Measurements from ENCODE around the gene OR1F1. TPM values are rescaled to one million over a fixed set of nuclear protein-coding genes. Genes with fewer than 3 reads are reported as not detected.
"Not testable (repeated sequence)": the region's sequence is repeated elsewhere in the genome, so short reads cannot be mapped to it uniquely, and the experiment has no call there.

The OR1F1 gene
- total RNA-seq, 2 experiments from 2014 or later, result not detected

GRCh38 chr16:3165111-3165822 lies 22.7 kb upstream of the OR1F1 start:
- H3K4me3 Mint-ChIP-seq, result peak overlapping the region; percentile 18
- POLR2A ChIA-PET, result interaction anchor here (0.8 kb wide), 1 partner anchor 106 kb away, joined by 3 read pairs; no protein-coding TSS in a partner anchor
- peaks cover 34% of the 10 kb centered on the region for H3K4me1 Mint-ChIP-seq (ENCODE audit: low read depth)
- peak overlapping the region; percentile 34 for H3K27ac Mint-ChIP-seq
- no peaks in the 10 kb centered on the region for H3K9me3 Mint-ChIP-seq (ENCODE audit: insufficient read depth)
- no peak for DNase-seq
- CTCF ChIA-PET, result interaction anchor here (0.6 to 2.3 kb wide), 6 partner anchors 33 to 161 kb away, joined by 3 to 10 read pairs (median 3); no protein-coding TSS in a partner anchor
- H3K36me3 Mint-ChIP-seq (ENCODE audit: low read depth), result no peaks in the 10 kb centered on the region
- peaks cover 15% of the 10 kb centered on the region for H3K27me3 Mint-ChIP-seq (ENCODE audit: low read depth)
- ATAC-seq, result no peak

GRCh38 chr16:3166505-3166886 lies 21.5 kb upstream of the OR1F1 start:
- Mint-ChIP-seq H3K27ac (no peak overlapping the region), H3K27me3 (ENCODE audit: low read depth) (peaks cover 25% of the 10 kb centered on the region), H3K9me3 (ENCODE audit: insufficient read depth) (no peaks in the 10 kb centered on the region), H3K36me3 (ENCODE audit: low read depth) (no peaks in the 10 kb centered on the region), H3K4me1 (ENCODE audit: low read depth) (peaks cover 39% of the 10 kb centered on the region), H3K4me3 (no peak overlapping the region)
- POLR2A ChIA-PET, result interaction anchor here (1.0 kb wide), 1 partner anchor 108 kb away, joined by 3 read pairs; no protein-coding TSS in a partner anchor
- no peak for DNase-seq
- no peak for ATAC-seq
- CTCF ChIA-PET, result interaction anchor here (0.7 to 2.3 kb wide), 6 partner anchors 16 to 163 kb away, joined by 3 to 8 read pairs (median 4); no protein-coding TSS in a partner anchor

GRCh38 chr16:3168729-3169128 lies 19.3 kb upstream of the OR1F1 start:
- not testable (repeated sequence) for DNase-seq; H3K27ac Mint-ChIP-seq; H3K36me3 Mint-ChIP-seq (ENCODE audit: low read depth); H3K9me3 Mint-ChIP-seq (ENCODE audit: insufficient read depth); H3K4me3 Mint-ChIP-seq; ATAC-seq
- H3K27me3 Mint-ChIP-seq (ENCODE audit: low read depth), result peaks cover 30% of the 10 kb centered on the region
- POLR2A ChIA-PET, result interaction anchor here (0.7 to 1.5 kb wide), 2 partner anchors 10 to 18 kb away, joined by 3 to 10 read pairs; no protein-coding TSS in a partner anchor
- H3K4me1 Mint-ChIP-seq (ENCODE audit: low read depth), result peaks cover 42% of the 10 kb centered on the region
- CTCF ChIA-PET, result interaction anchor here (0.6 to 4.2 kb wide), 11 partner anchors 11 to 295 kb away, joined by 3 to 18 read pairs (median 5); no protein-coding TSS in a partner anchor

GRCh38 chr16:3170440-3171180 lies 17.4 kb upstream of the OR1F1 start:
- Mint-ChIP-seq H3K9me3 (ENCODE audit: insufficient read depth) (no peaks in the 10 kb centered on the region), H3K4me3 (peak overlapping the region; percentile 60), H3K27me3 (ENCODE audit: low read depth) (peaks cover 41% of the 10 kb centered on the region), H3K27ac (no peak overlapping the region), H3K4me1 (ENCODE audit: low read depth) (peaks cover 43% of the 10 kb centered on the region), H3K36me3 (ENCODE audit: low read depth) (no peaks in the 10 kb centered on the region)
- DNase-seq, result no peak
- ATAC-seq, result peak; percentile 14
- ChIA-PET CTCF (interaction anchor here (0.7 to 4.2 kb wide), 8 partner anchors 8 to 112 kb away, joined by 3 to 18 read pairs (median 10); no protein-coding TSS in a partner anchor), POLR2A (interaction anchor here (0.5 to 2.6 kb wide), 4 partner anchors 13 to 115 kb away, joined by 3 to 11 read pairs (median 3); no protein-coding TSS in a partner anchor)

- H3K9me3 Mint-ChIP-seq (ENCODE audit: insufficient read depth), result no peaks in the 10 kb centered on the region
- DNase-seq, result peak; percentile 63
- H3K27me3 Mint-ChIP-seq (ENCODE audit: low read depth), result peaks cover 46% of the 10 kb centered on the region
- CTCF ChIA-PET, result interaction anchor here (0.7 to 4.2 kb wide), 14 partner anchors 9 to 143 kb away, joined by 3 to 18 read pairs (median 7); partner anchors contain the start of gene OR1F1
- peaks cover 42% of the 10 kb centered on the region for H3K4me1 Mint-ChIP-seq (ENCODE audit: low read depth)
- H3K4me3 Mint-ChIP-seq, result peak overlapping the region; percentile 60
- ATAC-seq, result peak; percentile 63
- POLR2A ChIA-PET, result interaction anchor here (0.5 to 2.6 kb wide), 7 partner anchors 13 to 385 kb away, joined by 3 to 11 read pairs (median 3); partner anchors contain the start of gene OR1F1
- H3K27ac Mint-ChIP-seq, result peak overlapping the region; percentile 32
- H3K36me3 Mint-ChIP-seq (ENCODE audit: low read depth), result no peaks in the 10 kb centered on the region
Measured at GRCh38 chr16:3171181-3171854, 16.7 kb upstream of the OR1F1 start.

GRCh38 chr16:3171855-3172593 lies 16.0 kb upstream of the OR1F1 start:
- POLR2A ChIA-PET, result interaction anchor here (0.6 to 2.6 kb wide), 8 partner anchors 12 to 1613 kb away, joined by 3 to 11 read pairs (median 3); partner anchors contain the start of genes OR1F1, ZNF174 and ZSCAN32
- H3K27me3 Mint-ChIP-seq (ENCODE audit: low read depth), result peaks cover 51% of the 10 kb centered on the region

GRCh38 chr16:3173892-3174617 lies 13.9 kb upstream of the OR1F1 start:
- ChIA-PET CTCF (interaction anchor here (0.7 to 3.1 kb wide), 7 partner anchors 9 to 146 kb away, joined by 3 to 10 read pairs (median 4); no protein-coding TSS in a partner anchor), POLR2A (interaction anchor here (0.6 to 0.7 kb wide), 2 partner anchors 23 to 60 kb away, joined by 3 to 4 read pairs; no protein-coding TSS in a partner anchor)
- DNase-seq (no peak), ATAC-seq (peak; percentile 10)
- peak overlapping the region; percentile 30 for H3K27ac Mint-ChIP-seq
- peaks cover 56% of the 10 kb centered on the region for H3K27me3 Mint-ChIP-seq (ENCODE audit: low read depth)
- no peaks in the 10 kb centered on the region for H3K36me3 Mint-ChIP-seq (ENCODE audit: low read depth)
- H3K9me3 Mint-ChIP-seq (ENCODE audit: insufficient read depth), result no peaks in the 10 kb centered on the region
- peaks cover 42% of the 10 kb centered on the region for H3K4me1 Mint-ChIP-seq (ENCODE audit: low read depth)
- peak overlapping the region; percentile 63 for H3K4me3 Mint-ChIP-seq

More at GRCh38 chr16:3171855-3172593, 16.0 kb upstream of the OR1F1 start:
- H3K4me3 Mint-ChIP-seq, result peak overlapping the region; percentile 60
- no peaks in the 10 kb centered on the region for H3K36me3 Mint-ChIP-seq (ENCODE audit: low read depth)
- DNase-seq, result peak; percentile 61
- H3K4me1 Mint-ChIP-seq (ENCODE audit: low read depth), result peaks cover 42% of the 10 kb centered on the region
- peak; percentile 23 for ATAC-seq
- no peaks in the 10 kb centered on the region for H3K9me3 Mint-ChIP-seq (ENCODE audit: insufficient read depth)
- CTCF ChIA-PET, result interaction anchor here (0.6 to 3.1 kb wide), 12 partner anchors 9 to 144 kb away, joined by 3 to 18 read pairs (median 7); partner anchors contain the start of gene OR1F1
- H3K27ac Mint-ChIP-seq, result peak overlapping the region; percentile 57

- H3K27ac Mint-ChIP-seq, result peak overlapping the region; percentile 30
- CTCF ChIA-PET, result interaction anchor here (0.8 to 2.6 kb wide), 5 partner anchors 9 to 42 kb away, joined by 3 to 7 read pairs (median 4); no protein-coding TSS in a partner anchor
- H3K4me3 Mint-ChIP-seq, result peak overlapping the region; percentile 63
- H3K36me3 Mint-ChIP-seq (ENCODE audit: low read depth), result no peaks in the 10 kb centered on the region
- POLR2A ChIA-PET, result interaction anchor here (0.7 kb wide), 1 partner anchor 24 kb away, joined by 4 read pairs; no protein-coding TSS in a partner anchor
- peaks cover 56% of the 10 kb centered on the region for H3K27me3 Mint-ChIP-seq (ENCODE audit: low read depth)
- H3K4me1 Mint-ChIP-seq (ENCODE audit: low read depth), result peaks cover 42% of the 10 kb centered on the region
- no peaks in the 10 kb centered on the region for H3K9me3 Mint-ChIP-seq (ENCODE audit: insufficient read depth)
- no peak for DNase-seq
- no peak for ATAC-seq
Measured at GRCh38 chr16:3174618-3175148, 13.3 kb upstream of the OR1F1 start.

- POLR2A ChIA-PET, result no interaction called here
Measured at GRCh38 chr16:3175157-3176093, 12.6 kb upstream of the OR1F1 start.

More at GRCh38 chr16:3175157-3176093, 12.6 kb upstream of the OR1F1 start:
- Mint-ChIP-seq H3K4me3 (peak overlapping the region; percentile 18), H3K9me3 (ENCODE audit: insufficient read depth) (no peaks in the 10 kb centered on the region), H3K4me1 (ENCODE audit: low read depth) (peaks cover 42% of the 10 kb centered on the region), H3K27ac (no peak overlapping the region), H3K36me3 (ENCODE audit: low read depth) (no peaks in the 10 kb centered on the region), H3K27me3 (ENCODE audit: low read depth) (peaks cover 60% of the 10 kb centered on the region)
- DNase-seq, result no peak
- peak; percentile 25 for ATAC-seq
- CTCF ChIA-PET, result interaction anchor here (0.6 to 2.6 kb wide), 3 partner anchors 14 to 74 kb away, joined by 3 to 7 read pairs (median 4); no protein-coding TSS in a partner anchor
